Urothelium cell line (cell line): ENCODE measurements around the gene FKRP.
A peak's percentile ranks its signal among the peaks of the same experiment; 100 is the strongest.

Source experiments
- DNase-seq: peaks from one replicate; pipeline ENCODE4 v3.0.0; 2011; ENCODE audit warnings: low spot score, mixed read lengths
- FAIRE-seq: peaks from 2 replicates; lab custom pipeline; 2011; peaks lifted over from hg19 to GRCh38; lab: Jason Lieb, UNC

FKRP gene

DNA sequence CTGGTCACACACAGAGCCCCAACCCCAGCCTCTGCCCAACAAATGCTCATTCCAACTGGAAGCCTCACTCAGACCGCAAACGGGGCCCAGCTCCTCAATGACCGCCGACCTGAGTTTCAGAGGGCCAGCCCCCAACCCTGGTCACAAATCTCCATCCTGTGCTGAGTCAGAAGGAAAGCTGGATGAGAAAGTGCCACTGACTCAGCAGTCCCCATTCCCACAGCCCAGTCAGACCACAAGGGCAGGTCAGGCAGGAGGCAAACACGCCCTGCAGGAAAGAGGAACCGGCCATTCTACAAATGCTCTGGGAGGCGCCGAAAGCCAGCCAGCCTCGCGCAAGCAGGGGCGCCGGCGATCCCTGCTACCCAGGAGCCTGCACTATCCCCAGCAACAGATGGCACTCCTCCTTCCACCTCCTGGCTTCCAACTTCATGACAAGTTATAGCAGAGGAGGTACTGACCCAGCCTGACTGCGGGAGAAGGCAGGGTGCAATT is 14.8 kb upstream of the FKRP start:
- FAIRE-seq (no peak), DNase-seq (no peak)

DNA sequence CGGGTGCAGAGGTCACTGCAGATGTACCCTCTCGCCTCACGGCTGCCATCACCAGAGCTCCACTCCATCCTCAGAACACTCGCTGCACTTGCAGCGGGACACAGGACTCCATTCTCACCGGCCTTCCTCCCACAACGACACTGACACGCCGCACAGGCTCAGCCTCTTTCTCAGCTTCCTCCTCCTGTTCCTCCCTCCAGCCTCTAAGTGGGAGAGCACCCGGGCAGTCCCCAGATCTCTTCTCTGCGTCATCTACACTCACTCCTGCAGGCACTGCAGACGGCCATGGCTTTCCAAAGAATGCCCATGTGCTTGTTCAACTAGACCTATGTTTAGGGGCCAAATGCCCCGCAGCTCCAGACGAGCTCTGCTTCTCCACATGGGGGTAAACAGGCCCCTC is 14.3 kb upstream of the FKRP start:
- no peak for DNase-seq
- no peak for FAIRE-seq

DNA sequence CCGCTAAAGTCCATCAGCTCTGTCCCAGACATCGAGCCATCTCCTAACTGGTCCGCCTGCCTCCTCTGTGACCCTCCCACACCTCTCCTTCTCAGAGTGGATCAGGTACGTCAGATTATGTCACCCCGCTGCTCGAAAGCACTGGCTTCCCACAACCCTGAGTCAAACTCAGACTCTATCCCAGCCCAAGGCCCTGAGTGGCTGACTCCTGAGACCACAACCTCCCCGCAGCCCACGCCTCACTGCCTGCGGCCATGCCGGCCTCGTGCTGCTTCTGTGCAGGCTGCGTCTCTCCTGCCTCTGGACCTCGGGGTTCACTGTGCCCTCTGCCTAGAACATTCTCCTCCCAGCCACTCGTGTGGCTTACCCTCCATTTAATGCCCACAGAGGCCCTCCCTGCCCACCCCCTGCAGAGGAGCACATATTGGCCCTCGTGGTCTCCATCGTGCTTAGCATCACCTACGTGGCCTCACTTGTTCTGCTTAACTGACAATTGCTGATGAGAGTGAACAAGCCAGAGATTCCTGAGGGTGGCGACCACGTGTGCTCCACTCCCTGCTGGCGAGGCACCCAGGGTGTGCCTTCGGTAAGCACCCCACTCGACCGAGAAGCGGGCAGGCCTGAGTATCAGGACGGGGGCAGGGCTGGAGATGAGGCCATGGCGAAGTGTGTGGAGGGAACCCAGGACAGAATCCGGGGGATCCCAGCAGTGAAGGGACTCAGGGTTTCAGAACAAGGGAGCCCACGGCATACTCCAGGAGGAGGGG is 13.5 kb upstream of the FKRP start:
- no peak for FAIRE-seq
- no peak for DNase-seq

DNA sequence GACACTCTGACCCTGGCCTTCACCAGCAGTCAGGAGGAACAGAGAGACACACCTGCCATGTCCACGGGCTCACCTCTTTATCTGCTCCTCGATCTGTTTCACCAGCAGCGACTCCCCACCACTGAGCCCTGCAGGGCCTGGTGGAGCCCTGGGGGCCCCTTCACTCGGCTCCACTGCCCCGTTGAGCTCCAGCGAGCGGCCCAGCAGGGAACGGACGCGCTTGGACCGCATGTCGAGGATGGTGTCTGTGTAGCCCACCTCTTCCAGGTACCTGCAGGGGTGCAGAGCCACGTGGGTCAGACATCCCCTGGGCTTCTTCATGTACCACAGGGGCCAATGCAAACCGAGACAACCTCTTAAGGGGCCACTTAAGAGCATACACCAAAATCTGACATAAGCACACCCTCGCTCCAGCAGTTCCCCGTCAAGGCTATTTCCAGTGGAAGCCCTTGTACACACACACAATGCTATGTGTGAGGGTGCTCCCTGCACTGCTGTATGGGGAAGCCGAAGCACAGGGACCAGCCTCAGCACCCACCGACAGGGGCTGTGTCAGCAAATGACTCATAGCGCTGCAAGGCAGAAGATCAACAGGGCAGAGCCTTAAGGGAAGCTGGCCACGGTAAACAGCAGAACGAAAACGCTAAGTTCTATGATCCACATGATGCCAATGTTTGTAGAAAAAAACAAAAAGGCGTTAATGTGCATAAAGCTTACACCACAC is 12.7 kb upstream of the FKRP start:
- FAIRE-seq (no peak), DNase-seq (no peak)

DNA sequence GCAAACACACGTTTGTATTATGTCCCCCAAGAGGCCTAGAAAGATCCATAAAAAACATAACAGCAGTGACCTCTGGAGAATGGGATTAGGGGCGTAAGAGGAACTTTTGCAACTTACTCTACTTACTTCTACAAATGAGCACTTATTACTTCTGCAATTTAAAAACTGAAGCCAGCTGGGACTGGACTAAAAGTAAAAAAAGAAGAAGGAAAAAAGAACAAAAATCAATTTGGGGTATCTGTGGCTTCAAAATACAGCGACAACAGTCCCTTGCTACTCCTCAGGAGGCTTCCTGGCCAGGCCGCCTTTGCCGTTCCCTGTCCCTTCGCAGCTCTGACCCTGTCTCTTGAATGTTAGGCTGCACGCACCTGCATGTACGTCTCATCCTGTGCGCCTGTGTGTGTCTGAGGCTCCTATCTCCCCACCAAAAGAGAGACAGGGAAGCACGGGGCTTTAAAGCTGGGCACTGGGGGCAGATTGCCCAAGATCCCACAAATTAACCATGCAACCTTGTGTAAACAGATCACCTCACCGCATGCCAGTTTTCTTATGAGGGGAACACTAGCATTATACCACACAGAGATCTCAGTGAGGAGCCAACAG is 12.1 kb upstream of the FKRP start:
- no peak for FAIRE-seq
- DNase-seq, result no peak

DNA sequence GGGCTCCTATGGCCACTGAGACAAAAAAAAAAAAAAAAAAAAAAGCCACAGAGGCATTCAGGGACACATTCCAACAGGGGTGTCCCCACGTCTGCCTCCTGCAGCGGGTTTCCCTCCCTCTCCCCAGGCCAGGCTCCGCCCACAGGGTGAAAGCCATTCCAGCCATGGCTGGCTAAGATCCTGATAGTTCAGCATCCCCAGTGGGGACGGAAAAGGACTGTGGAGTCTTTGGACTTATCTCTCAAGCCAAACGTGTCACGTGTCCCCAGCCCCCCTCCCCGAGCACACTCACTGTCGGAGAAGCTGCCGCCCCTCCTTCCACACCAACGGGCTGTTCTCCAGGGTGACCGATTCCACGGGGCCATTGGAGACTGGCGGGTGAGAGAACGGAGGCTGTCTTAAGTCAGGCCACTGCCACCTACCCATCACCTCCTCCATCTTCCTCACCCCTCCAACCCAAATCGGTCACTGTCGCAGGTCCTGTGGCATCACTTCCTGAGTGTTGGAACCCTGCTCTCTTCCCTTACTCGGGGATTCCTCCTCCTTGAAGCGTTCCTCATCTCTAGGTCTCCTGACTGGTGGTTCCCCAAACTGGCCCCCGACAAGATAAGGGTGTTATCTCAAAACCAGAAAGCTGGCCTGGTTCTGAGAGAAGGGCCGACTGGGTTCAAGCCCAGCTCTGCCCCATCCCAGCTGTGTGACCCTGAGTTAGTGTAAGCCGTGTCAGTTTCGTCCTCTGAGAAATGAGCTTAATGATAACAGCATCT is 9.1 kb upstream of the FKRP start:
- DNase-seq (no peak), FAIRE-seq (no peak)

DNA sequence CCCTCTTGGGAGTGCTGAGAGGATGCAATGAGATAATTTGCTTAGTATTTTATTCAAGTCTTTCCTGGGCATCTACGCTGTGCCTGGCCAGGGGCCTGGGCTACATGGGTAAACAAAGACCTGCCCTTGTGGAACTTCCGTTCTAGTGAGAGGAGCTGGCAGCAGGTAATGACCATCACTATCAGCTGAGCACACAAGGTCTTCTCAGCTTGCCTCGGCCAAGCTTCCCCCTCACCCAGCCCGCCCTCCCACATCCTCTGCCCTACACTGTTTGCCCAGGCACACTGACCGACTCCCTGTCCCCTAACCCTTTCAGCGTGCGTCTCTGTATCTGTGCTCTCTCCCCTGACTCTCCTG is 8.6 kb upstream of the FKRP start:
- DNase-seq (no peak), FAIRE-seq (no peak)

DNA sequence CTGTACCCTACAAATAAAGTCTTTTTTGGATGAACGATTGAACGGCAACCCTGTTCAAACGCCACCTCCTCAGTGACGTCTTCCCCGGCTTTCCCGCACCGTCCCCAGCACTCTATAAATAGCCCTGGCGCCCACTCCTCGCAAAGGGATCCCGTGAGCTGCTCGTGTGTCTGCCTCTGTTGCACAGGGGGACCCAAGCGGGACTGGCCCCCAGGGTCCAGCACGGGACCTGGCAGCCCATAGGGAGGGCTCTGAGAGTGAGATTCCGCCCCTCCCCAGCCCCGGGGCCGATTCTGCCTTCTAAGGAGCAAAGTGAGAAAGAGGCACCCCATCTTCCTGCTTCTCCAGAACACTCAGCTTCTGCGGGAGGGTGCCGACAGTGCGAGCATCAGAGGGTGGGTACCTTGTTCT is 8.1 kb upstream of the FKRP start:
- no peak for FAIRE-seq
- no peak for DNase-seq

DNA sequence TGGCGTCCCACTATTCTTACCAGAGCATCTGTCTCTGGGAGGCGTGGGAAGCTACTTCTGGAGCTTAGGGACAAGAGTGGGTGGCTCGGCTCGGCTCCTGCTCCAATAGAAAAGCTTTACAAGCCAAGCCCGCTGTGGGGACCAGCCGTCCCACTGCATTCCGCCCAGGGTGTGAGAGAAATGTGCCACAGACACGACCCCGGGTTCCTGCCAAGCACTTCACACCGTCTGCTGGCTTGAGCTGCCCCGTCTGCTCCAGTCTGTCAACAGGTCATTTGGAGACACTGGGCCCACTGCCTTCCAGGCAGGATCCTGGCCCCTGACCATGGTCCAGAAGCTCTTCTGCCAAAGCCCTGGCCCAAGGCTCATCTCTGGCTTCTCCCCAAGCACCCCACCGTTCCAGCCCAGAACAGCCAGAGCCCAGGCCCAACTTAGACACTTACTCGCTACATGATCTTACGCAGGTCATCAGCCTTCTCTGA is 6.5 kb upstream of the FKRP start:
- FAIRE-seq, result no peak
- DNase-seq, result no peak

DNA sequence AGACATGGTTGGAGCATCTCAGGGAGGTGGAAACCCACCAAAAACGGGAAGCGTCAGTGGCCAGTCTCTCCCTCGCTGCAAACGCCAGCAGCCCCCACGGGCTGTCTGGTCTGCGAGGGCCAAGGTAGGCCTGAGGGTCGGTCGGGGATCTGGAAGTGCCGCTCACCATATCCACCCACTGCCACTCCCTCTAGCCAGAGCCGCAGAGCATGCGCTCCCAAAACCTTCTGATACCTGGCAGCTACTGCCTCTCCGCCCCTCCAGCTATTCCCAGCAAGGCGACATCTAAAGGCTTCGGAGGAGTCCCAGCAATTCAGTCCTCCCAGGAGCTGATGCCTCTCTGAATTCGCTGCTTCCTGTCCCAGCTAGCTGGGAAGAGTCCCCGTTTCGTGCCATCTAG is 4.4 kb upstream of the FKRP start:
- no peak for FAIRE-seq
- no peak for DNase-seq

DNA sequence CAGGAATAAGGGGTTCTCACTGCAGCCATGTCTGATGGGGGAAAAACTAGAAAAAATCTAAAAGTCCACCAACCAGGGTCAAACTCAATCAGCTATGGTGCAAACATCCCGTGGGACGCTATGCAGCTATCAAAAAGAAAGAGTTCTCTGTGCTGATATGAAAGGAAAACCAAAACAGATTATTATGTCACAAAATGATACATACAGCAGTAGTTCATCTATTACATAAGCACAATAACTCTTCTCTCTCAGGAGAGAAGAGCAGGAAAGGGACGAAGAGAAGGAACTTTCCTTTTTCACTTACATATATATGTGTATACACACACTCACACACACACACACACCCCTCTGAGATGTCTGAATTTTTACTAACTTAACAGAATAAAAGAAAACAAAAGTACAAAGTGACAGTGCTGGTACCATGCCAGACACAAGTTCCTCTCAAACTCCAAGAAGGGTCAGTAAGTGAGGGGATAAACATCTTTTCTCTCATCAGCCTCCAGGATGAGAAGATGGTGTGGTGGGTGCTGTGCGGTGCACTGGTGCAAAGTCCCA is 2.9 kb upstream of the FKRP start:
- DNase-seq (no peak), FAIRE-seq (no peak)

DNA sequence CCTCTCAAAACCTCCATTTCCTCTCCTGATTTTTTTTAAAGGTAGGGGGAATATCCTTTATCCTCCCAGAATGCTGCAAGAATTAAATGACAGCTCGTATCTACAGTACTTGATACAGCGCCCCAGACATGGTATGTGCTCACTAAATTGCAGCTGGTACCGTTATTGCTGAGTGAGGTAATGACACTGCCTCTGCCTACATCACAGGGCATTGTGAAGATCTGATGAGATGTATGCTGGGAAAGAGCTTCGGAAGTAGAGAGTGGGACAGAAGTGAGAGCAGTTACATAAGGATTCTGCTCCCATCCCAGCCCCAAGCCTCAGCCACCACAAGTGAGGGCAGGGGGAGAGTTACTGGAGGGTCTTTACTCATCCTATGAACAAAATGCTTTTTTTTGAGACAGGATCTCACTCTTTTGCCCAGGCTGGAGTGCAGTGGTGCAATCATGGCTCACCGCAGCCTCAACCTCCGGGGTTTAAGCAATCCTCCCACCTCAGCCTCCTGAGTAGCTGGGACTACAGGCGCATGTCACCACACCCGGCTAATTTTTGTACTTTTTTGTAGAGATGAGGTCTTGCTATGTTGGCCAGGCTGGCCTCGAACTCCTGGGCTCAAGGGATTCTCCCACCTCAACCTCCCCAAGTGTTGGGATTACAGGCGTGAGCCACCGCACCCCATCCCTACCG is 1.7 kb upstream of the FKRP start:
- DNase-seq, result no peak
- no peak for FAIRE-seq

DNA sequence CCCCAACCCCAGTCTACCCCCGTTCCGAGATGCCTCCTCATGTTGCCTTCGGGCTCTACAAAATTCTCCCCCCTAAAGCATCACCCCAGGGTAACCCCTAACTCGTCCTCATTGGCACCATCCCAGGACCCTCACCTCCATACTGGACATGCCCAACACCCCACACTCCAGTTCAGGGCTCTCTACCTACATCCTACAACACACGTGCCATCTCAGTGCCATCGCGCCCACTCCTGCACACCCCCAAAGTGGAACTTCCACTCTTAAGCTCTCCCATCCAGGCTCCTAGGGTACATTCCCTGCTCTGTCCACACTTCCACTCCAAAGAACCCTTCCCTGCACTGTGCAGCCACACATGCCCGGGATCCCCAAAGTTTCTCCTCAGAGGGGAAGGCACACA is 827 bp upstream of the FKRP start:
- FAIRE-seq (no peak), DNase-seq (no peak)

DNA sequence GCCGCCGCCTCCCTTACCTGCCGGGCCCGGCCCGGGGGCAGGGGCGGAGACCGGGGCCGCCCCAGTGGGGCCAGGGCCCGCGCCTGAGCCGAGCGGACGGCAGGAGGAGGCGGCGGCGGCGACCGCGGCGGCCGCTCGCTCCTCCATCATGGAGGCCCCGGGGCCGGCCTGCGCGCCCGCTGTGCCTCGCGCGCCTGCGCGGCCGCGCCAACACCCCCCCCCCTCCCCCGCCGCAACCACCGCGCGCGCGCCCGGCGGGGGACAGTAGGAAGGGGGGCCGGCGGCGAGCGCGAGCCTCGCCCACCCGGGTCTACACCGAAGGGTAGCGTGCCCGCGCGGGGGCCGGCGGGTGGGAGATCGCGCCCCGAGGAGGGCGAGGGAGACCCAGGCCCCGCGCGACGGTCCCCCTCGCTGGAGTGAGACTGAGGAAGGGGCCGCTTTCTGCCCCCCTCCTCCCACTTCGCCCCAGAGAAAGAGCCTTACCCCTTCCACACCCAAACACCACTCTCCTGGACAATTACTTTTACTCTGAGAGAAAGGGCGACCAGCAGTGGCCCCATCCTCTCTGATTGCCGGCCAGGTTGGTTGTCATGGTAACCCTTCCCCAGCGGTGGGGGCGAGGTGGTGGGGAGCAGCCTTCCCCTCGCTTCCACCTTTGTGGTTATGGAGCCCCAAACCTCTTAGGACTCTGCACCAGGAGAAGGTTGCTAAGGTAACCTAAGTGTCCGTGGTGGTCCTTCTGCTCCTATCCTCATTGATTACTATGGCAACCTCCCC is 612 bp downstream of the FKRP start, which contains the start of gene STRN4:
STRN4 (minus strand) TSS at position 170 of the 777 bp plus-strand sequence; CDS start at position 150, 20 bp downstream.
- no peak for FAIRE-seq
- peak; percentile 91 for DNase-seq

DNA sequence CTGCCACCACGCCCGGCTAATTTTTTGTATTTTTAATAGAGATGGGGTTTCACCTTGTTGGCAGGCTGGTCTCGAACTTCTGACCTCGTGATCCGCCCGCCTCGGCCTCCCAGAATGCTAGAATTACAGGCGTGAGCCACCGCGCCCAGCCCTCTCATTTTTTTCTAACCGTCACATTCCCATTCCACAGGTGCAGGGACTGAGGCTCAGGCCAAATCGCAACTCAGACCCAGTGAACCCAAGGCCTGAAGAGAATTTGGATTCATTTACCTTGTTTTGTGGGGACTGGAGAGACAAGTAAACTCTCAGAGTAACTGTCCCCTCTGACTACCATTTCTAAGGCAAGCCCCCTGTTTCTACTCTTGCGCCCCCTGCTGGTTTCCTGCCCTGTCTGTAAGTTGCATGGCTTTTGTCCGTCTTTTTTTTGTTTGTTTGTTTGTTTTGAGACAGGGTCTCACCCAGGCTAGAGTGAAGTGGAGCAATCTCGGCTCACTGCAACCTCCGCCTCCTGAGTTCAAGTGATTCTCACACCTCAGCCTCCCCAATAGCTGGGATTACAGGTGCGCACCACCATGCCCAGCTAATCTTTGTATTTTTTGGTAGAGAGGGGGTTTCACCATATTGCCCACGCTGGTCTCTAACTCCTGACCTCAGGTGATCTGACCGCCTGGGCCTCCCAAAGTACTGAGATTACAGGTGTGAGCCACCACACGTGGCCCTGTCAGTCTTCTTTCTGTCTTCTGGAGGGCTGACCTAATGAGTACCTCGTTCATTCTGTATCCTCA is 2.7 kb downstream of the FKRP start:
- no peak for FAIRE-seq

DNA sequence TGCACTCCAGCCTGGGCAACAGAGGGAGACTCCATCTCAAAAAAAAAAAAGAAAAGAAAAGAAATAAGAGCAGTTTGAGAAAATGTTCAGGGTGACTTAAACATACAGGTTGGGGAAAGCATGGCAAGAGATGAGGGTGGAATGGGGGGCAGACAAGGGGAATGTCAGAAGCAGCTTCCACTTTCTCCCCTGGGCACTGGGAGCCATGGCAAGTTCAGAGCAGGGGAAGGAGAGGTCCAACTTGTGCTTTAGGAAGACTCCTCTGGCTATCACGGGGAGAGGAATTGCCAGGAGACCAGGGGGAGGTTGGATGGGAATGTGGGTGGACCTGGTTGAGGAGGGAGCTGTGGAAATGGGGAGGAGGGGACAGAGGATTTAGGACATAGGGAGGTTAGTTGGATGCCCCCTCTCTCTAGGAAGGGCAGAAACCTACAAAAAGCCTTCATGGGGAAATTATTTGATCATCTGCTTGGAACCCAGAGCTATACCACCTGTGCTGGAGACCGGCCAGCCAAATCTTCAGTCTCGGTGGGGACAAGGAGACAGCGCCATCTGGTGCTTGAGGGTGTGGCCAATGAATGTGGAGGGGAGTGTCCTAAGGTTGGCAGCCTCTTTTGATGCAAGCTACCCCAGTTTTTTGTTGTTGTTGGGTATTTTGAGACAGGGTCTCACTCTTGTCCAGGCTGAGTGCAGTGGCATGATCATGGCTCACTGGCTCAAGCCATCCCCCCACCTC is 7.7 kb downstream of the FKRP start:
- DNase-seq, result peak; percentile 61

More for the DNA sequence above, 2.7 kb downstream of the FKRP start:
- peak; percentile 63 for DNase-seq

DNA sequence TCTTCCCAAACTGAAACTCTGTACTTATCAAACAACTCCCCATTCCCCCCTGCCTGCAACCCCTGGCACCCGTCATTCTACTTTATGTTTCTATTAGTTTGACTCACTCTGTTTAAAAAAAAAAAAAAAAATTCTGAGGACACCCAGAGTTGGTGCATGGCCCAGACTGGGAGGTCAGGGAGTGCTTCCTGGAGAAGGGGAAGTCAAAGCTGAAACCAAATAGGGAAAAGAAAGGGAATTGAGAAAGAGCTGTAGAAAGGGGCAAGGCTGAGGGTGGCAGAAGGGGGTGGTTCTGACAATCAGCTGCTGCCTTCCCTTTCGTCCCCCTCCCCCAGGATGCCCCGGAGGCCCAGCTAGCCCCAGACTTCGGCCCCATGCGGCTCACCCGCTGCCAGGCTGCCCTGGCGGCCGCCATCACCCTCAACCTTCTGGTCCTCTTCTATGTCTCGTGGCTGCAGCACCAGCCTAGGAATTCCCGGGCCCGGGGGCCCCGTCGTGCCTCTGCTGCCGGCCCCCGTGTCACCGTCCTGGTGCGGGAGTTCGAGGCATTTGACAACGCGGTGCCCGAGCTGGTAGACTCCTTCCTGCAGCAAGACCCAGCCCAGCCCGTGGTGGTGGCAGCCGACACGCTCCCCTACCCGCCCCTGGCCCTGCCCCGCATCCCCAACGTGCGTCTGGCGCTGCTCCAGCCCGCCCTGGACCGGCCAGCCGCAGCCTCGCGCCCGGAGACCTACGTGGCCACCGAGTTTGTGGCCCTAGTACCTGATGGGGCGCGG is 9.4 kb downstream of the FKRP start:
- DNase-seq, result no peak
- no peak for FAIRE-seq

More for the DNA sequence above, 7.7 kb downstream of the FKRP start:
- no peak for FAIRE-seq
